RPMI7951 (cell line): ENCODE measurements around the gene SAMM50. TPM values are rescaled to one million over a fixed set of nuclear protein-coding genes. Genes with fewer than 3 reads are reported as not detected.
A peak's percentile ranks its signal among the peaks of the same experiment; 100 is the strongest.

Source experiments
- DNase-seq: peaks from one replicate; pipeline ENCODE4 v3.0.0-alpha.2; 2012; ENCODE audit warnings: low read depth
- total RNA-seq: library from RNA; depleted of rRNA; stranded (reverse); fragments of >200 nt; shearing (Covaris generic); gene quantifications from 2 replicates; pipeline ENCODE4 v1.2.3, GENCODE V29; 2014; rRNA removed

The SAMM50 gene
- total RNA-seq, 1 experiment from 2014 or later, result 45.9 TPM

DNA sequence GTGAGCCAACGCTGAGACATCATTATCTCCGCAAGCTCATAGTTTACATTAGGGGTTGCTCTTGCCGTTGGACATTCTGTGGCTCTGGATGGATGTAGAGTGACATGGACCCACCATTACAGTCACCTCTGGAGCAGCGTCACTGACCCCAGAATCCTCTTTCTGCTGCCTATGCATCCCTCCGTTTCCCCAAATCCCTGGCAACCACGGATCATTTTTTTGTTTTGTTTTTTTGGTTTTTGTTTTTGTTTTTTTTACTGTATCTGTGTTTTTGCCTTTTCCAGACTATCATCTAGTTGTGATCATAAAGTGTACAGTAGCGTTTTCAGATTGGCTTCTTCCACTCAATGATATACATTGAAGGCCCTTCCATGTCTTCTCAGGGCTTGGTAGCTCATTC is 72.8 kb downstream of the SAMM50 start:
- no peak for DNase-seq

DNA sequence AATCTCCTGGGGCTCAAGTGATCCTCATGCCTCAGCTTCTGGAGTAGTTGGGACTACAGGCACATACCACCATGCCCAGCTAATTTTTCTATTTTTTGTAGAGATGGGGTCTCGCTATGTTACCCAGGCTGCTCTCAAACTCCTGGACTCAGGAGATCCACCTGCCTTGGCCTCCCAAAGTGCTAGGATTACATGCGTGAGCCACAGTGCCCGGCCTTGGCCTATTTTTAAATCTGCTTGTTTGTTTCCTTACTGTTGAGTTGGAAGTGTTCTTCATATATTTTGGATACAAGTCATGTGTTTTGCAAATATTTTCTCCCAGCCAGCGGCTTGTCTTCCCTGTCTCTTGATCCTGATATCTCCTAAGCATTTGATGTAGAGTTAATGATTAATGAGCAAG is 73.8 kb downstream of the SAMM50 start:
- no peak for DNase-seq

DNA sequence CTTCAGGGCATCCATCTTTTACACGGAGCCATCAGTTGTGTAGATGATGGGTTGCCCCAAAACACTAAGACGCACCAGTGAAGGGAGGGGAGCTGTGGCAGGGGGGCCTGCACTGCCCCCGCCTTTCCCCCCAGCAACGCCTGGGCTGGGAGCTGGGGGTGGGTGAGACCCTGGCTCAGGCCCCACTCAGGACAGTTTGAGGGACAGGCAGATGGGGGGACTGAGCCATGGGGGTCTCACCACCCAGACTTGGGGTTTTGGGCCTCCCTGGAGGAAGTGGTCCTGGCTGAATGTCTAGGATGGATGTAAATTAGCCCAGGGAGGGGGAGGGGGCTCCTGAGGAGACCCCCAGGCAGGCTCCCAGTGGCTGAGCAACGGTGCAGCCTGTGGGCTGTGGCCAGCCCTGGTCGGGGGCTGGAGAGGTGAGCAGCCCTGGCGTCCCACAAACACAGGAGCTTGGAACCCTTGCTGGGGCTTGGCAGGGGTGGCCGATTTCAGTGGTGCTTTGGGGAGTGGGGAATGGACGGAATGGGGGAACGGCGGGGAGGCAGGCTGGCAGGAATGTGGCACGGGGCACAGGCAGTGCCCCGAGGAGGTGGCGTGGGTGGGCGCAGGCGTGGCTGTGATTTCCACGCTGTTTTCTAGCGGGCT is 74.9 kb downstream of the SAMM50 start:
- DNase-seq, result no peak

DNA sequence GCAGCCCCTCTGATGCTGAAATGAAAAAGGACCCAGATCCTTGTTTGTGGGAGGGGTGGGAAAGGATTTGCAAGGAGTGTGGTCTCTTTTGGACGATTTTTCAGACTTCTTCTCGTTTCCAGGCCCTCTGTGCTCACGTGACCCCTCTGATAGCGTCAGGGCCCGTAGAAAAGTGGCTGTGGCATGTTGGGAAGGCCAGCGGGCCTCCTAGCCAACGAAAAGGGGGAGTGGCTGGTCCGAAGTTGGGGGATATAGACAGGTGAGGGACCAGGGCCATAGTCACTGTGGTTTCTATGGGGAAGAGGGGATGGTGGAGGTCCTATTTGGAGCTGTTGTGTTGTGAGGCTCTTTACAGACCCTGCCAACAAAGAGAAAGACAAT is 75.5 kb downstream of the SAMM50 start:
- DNase-seq, result no peak

DNA sequence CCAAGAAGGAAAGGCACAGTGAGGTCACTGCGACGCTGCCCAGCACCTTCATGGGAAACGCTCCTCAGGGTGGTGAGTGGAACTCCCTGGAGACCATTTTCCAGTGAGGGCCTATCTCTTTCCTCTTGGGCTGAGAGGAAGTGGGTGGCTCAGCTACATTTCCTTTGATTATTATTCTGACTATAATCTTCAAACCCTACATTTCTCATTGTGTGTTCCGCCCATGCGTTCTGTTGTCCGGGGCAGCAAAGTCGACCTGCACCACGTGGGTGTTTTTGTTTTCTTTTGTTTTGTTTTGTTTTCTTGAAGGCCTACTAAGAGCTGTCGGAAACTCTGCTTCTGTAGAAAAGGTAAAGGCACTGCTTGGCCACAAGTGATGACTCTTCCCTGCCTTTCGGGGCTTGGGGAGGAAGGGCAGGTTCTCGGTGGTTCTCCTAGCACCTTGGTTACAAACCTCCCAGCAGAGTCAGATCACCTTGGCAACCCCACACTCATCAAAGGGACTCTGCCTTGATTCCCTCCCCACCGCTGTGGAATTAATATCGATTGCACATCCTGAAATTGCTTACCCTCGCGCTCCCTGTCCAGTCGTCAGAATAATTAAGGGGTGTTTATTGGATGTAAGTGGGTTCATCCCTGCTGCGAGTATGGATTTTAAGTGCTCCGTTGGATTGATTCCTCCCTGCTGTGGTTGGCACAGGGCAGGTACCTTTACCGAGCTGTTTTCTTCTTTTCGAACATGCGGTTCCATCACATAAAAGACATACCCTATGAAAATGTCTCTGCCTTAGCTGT is 76.1 kb downstream of the SAMM50 start:
- DNase-seq, result no peak

DNA sequence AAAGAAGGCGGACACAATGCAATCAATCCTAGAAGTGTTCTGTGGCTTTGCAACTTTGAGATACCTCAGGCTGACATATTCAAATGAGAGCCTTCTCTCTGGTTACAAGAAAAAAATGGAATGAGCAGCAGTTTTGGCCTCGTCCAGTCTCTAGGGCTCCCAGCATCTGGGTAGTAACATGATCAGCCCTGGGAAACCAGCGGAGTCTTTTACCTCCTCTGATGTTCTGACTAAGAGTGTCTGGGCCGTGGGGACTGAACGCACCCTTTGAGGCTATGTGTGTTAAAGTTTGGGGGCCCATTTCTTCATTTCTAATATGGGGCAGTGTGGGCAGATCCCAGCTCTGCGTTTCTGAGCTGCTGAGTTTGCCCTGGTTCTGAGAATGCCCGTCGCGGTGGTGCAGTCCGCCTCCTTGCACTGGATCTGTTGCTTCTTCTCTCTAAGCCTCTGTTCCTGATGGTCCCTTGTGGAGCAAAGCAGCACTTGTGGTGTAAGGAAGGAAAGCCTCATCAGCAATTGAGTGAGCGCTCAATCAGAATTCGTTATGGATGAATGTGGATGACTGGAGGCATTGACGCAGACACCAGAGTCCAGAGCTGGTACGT is 77.0 kb downstream of the SAMM50 start:
- DNase-seq, result no peak

DNA sequence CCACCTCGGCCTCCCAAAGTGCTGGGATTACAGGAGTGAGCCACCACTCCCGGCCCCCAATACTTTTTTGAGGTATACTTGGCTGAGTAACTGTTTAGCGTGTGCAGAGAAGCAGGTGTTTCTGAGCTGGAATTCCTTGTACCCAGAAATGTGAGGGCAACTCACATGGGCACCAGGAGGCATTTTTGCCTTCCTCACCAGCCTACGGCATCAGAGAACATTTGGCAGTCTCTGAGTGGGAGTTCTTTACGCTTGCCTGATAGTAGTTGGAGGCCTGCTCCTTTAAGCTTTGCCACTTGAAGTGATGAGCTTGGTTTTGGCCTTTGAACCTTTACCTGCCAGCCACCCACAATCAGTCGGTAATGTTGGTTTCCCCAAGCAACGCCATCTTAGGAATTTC is 78.0 kb downstream of the SAMM50 start:
- no peak for DNase-seq

DNA sequence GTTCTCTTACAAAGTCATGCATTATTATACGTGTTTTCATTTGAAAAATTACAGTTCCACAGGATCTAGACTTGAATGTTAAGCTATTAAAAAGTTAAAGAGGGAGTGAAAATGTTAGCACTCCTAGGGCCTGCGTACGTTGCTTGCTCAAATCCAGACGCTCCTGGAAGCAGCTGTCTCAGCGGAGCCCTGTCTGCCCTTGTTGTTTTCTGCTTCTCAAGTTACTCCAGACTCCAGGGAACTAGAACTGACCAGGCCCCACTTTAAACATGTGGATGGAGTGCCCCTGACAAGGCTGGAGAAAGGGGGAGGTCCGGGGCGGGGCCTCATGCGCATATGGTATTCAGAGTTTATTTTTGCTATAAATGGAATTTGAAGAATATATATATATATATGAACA is 78.5 kb downstream of the SAMM50 start:
- DNase-seq, result no peak

DNA sequence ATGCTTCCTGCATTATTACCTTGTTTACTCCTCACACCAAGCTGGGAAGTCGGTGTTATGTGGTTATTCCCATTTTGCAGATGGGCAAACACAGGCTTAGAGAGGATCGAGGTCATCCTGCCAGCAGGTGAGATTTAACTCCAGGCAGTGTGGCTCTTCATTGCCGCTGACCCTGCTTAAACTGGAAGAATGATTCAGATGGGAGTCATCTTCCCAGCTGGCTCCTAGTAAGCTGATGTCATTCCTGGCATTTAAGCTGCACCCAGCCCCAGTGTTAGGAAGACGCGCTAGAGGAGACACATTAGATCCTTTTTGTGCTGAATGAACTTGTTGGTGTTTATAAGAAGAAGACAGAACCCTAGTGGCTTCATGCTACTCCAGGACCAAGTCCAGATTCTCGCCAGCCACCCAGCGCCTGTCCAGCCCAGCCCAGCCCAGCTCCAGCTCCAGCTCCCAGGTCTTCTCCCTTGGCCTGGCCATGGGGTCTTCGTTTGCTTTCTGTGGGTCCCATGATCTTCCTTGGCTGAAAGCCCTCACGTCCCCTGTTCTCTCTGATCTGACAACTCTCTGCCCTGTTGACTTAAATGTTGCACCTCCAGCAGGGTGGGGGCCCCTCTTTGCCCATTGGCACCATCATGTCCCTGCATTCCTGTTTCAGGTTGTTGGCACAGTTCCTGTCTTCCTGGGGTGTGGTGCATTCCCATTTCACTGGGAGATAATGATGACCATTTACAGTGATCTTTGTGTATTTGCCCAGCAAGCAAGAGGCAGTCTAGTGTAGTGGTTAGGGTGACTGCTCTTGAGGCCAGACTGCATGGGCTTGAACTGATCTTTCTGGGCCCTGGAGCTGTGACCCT is 82.5 kb downstream of the SAMM50 start:
- DNase-seq, result peak; percentile 91

DNA sequence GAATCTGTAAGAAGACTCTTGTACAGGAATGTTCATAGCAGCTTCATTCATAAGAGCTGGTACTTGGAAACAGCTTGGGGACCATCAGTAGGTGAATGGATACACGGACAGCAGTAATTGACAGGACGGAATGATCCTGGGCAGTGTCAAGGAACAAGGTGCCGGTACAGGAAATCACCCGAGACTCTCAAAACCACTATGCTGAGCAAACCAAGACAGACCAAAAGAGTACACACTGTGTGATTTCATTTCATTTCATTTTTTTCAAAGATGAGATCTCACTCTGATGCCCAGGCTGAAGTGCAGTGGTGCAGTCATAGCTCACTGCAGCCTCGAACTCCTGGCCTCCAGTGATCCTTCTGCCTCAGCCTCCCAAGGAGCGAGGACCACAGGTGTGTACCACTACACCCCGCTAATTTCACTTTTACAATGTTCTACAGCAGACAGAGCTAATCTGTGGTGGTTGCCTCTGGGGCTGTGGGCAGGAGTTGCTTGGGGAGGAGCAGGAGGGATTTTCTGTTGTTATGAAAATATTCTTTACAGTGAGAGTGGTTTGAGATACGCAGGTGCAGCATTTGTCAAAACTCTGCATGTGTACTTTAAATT is 84.4 kb downstream of the SAMM50 start:
- DNase-seq, result no peak

DNA sequence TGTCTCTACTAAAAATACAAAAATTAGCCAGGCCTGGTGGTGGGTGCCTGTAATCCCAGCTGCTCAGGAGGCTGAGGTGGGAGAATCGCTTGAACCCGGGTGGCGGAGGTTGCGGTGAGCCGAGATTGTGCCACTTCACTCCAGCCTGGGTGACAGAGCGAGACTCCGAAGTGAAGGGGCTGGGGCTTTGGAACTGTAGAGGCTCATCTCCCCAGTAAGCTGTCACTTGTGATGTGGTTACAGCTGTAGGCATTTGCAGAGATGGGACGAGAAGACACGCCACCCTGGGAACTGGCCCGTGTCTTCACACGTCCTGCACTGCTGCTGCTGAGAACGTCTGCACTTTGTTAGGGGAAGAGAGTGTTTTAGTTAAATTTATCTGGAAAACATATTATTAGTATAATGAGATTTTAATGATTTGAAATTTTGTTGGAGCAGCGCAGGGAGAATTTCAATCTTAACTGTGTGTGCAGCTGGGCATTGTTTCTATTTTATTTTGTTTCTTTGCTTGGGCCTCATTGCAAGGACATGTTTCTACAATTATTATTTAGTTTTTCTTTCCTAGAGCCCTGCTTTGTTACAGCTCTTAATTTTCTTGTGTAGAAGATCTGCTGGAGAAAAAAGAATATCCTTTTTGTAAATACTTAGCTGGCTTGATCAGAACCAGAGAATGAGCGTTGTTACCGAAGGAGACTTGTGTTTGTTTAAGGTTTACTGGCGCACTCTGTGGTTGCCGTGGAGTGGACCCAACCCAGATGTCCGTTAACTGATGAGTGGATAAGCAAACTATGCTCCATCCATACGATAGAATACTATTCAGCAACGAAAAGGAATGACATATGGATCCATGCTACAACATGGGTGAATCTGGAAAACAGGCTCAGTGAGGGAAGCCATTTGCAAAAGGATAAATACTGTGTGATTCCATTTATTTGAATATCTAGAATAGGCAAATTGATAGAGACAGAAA is 87.3 kb downstream of the SAMM50 start:
- no peak for DNase-seq

DNA sequence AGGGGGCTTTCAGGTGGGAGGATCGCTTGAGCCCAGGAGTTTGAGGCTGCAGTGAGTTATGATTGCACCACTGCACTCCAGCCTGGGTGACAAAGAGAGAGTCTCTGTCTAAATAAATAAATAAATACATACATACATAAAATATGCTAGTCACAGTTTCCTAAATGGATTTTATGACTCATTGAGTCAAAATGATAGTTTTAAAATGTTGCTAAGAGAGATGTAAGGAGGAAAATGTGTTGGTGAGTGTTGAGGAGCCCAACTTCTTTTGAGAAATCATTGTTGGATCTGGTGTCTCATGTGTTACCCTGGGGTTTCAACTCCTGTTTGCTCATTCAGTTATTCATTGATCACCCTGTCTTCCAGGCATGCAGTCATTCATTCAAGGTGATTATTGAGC is 89.9 kb downstream of the SAMM50 start:
- DNase-seq, result no peak

Other genes starting within 250 kb of the SAMM50 start
- 0.39 and 0.48 TPM in 2 replicates for gene EFCAB6, start 143.1 kb upstream of the SAMM50 start, total RNA-seq
- not detected in 2 replicates for gene SULT4A1, start 92.9 kb upstream of the SAMM50 start, total RNA-seq
- not detected in 2 replicates for gene PNPLA5, start 63.4 kb upstream of the SAMM50 start, total RNA-seq
- 7.5 and 7.6 TPM in 2 replicates for gene PNPLA3, start 31.6 kb upstream of the SAMM50 start, total RNA-seq
- 72.8 and 82.9 TPM in 2 replicates for gene PARVB, start 68.9 kb downstream of the SAMM50 start, total RNA-seq
- gene PARVG, start 225.5 kb downstream of the SAMM50 start, total RNA-seq, result 0.48 and 0.78 TPM in 2 replicates